Measurements from ENCODE around the gene SPDYE17. TPM values are rescaled to one million over a fixed set of nuclear protein-coding genes. Genes with fewer than 3 reads are reported as not detected.
"Not testable (repeated sequence)": the region's sequence is repeated elsewhere in the genome, so short reads cannot be mapped to it uniquely, and the experiment has no call there.

Gene SPDYE17
- total and polyA plus RNA-seq, 2 of the 4 experiments (the other 2 are of a cell fraction), result not detected

GRCh38 chr7:76996932-76997331 is 35.2 kb downstream of the SPDYE17 start:
- H3K27me3 ChIP-seq (ENCODE audit: control insufficient read depth, insufficient read depth, low read length); H2AFZ ChIP-seq (replicated peaks; ENCODE audit: low read length, poor library complexity); in situ Hi-C loops (cut with MboI; ENCODE audit: low sequenced_read_pairs); H3K23ac ChIP-seq (ENCODE audit: low read depth, low read length); H3K14ac ChIP-seq (replicated peaks; ENCODE audit: low read depth, low read length); H4K5ac ChIP-seq (ENCODE audit: low read depth, low read length); H3K36me3 ChIP-seq (ENCODE audit: control insufficient read depth, insufficient read depth, low read length); H3K9me3 ChIP-seq (ENCODE audit: control insufficient read depth, insufficient read depth, low read length); H2AK9ac ChIP-seq (replicated peaks; ENCODE audit: low read depth, low read length, poor library complexity); H3K9me1 ChIP-seq (ENCODE audit: insufficient read depth, low read length); intact Hi-C loops (cut with micrococcal nuclease); H3K4ac ChIP-seq (ENCODE audit: low read depth, low read length); BruUV-seq (replicated peaks); H3K4me2 ChIP-seq (ENCODE audit: low read depth, low read length); H3K27ac ChIP-seq (ENCODE audit: insufficient read depth, low read length); H2AK5ac ChIP-seq (ENCODE audit: low read depth, low read length); H2BK20ac ChIP-seq (ENCODE audit: low read depth, low read length); dilution Hi-C loops (cut with HindIII; ENCODE audit: low sequenced_read_pairs, unreplicated experiment); CTCF ChIA-PET; H2BK120ac ChIP-seq (ENCODE audit: low read depth, low read length); DNase-seq; H3K56ac ChIP-seq (ENCODE audit: extremely low read depth, insufficient read depth, low read length); ATAC-seq (ENCODE audit: low read depth); H3K4me3 ChIP-seq (ENCODE audit: insufficient read depth, low read depth, low read length); H3K4me1 ChIP-seq (ENCODE audit: control insufficient read depth, insufficient read depth, low read length); POLR2A ChIA-PET (ENCODE audit: unreplicated experiment); H2BK15ac ChIP-seq (ENCODE audit: low read depth, low read length); H4K8ac ChIP-seq (ENCODE audit: low read depth in 2 of 2, low read length in 2 of 2); H4K91ac ChIP-seq (ENCODE audit: insufficient read depth, low read depth, low read length); H3K18ac ChIP-seq (ENCODE audit: low read depth, low read length); H3K9ac ChIP-seq (ENCODE audit: low read depth, low read length): not testable (repeated sequence)
- Histone ChIP-seq H3K79me1 (ENCODE audit: low read depth in 1 of 2, low read length in 2 of 2) (peaks cover 8 to 15% of the 10 kb centered on the region in 2 experiments), H2BK5ac (ENCODE audit: low read depth, low read length, poor library complexity, severe bottlenecking) (peak overlapping the region; percentile 69), H4K20me1 (ENCODE audit: insufficient read depth, low read length) (peaks cover 10% of the 10 kb centered on the region; the same call in 1 of the 2 replicates)

DNA sequence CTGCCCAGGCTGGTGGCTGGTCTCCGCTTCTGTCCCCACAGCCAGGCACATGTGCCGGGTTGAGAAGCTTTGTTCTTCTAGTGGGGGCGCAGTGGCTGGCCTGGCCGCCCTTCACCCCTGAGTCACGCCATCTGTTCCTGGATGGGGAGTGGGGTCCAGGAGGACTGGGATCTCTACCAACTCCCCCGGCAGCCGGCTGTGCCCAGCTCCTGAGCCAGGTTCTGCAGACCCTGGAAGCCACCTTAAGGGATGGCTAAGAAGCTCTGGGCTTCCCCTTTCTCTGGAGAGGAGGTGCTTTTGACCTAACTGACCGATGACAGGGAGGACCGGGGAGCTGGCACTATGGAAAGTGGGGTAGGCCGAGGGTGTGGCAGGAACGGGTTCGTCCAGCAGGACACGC is 37.9 kb downstream of the SPDYE17 start:
- dilution Hi-C loops (cut with HindIII; ENCODE audit: low sequenced_read_pairs, unreplicated experiment); ATAC-seq (ENCODE audit: low read depth): not testable (repeated sequence)

More for the DNA sequence above, 37.9 kb downstream of the SPDYE17 start:
- H3K27me3 ChIP-seq (ENCODE audit: control insufficient read depth, insufficient read depth, low read length); H4K91ac ChIP-seq (ENCODE audit: insufficient read depth, low read depth, low read length); DNase-seq; POLR2A ChIA-PET (ENCODE audit: unreplicated experiment); H3K9ac ChIP-seq (ENCODE audit: low read depth, low read length); H4K5ac ChIP-seq (ENCODE audit: low read depth, low read length); H2BK5ac ChIP-seq (ENCODE audit: low read depth, low read length, poor library complexity, severe bottlenecking); H3K36me3 ChIP-seq (ENCODE audit: control insufficient read depth, insufficient read depth, low read length); H3K18ac ChIP-seq (ENCODE audit: low read depth, low read length); H2AK5ac ChIP-seq (ENCODE audit: low read depth, low read length); H3K4me1 ChIP-seq (ENCODE audit: control insufficient read depth, insufficient read depth, low read length); H3K23ac ChIP-seq (ENCODE audit: low read depth, low read length); H2BK120ac ChIP-seq (ENCODE audit: low read depth, low read length); BruUV-seq (replicated peaks); H2BK15ac ChIP-seq (ENCODE audit: low read depth, low read length); H3K9me3 ChIP-seq (ENCODE audit: control insufficient read depth, insufficient read depth, low read length); H3K4me2 ChIP-seq (ENCODE audit: low read depth, low read length); H2AFZ ChIP-seq (replicated peaks; ENCODE audit: low read length, poor library complexity); H3K27ac ChIP-seq (ENCODE audit: insufficient read depth, low read length); H3K14ac ChIP-seq (replicated peaks; ENCODE audit: low read depth, low read length); H3K56ac ChIP-seq (ENCODE audit: extremely low read depth, insufficient read depth, low read length); CTCF ChIA-PET; H4K8ac ChIP-seq (ENCODE audit: low read depth in 2 of 2, low read length in 2 of 2); intact Hi-C loops (cut with micrococcal nuclease); H3K4me3 ChIP-seq (ENCODE audit: insufficient read depth, low read depth, low read length); H3K9me1 ChIP-seq (ENCODE audit: insufficient read depth, low read length); in situ Hi-C loops (cut with MboI; ENCODE audit: low sequenced_read_pairs); H2AK9ac ChIP-seq (replicated peaks; ENCODE audit: low read depth, low read length, poor library complexity); H3K4ac ChIP-seq (ENCODE audit: low read depth, low read length); H2BK20ac ChIP-seq (ENCODE audit: low read depth, low read length): not testable (repeated sequence)
- H3K79me1 ChIP-seq (ENCODE audit: low read depth in 1 of 2, low read length in 2 of 2), result peaks cover 8 to 15% of the 10 kb centered on the region in 2 experiments
- peaks cover 10% of the 10 kb centered on the region; the same call in 1 of the 2 replicates for H4K20me1 ChIP-seq (ENCODE audit: insufficient read depth, low read length)
- WGBS, 2 experiments (ENCODE audit: extremely low coverage in 2 of 2, insufficient read length in 1 of 2), result no CpG with 5 or more reads among the region's 13 CpGs

Measured in IMR-90 (cell line).